22Rv1 (cell line): Measurements from ENCODE around the gene TCEAL4.

ENCODE experiments used
- CTCF ChIP-seq: fragments of 450-650 bp; IDR thresholded peaks from 2 replicates; pipeline ENCODE4 v1.5.1; 2017; ENCODE audit warnings: mild to moderate bottlenecking
- ZFX ChIP-seq: fragments of 450-650 bp; IDR thresholded peaks from 2 replicates; pipeline ENCODE4 v1.6.1; 2017; ENCODE audit warnings: antibody characterized with exemption, borderline replicate concordance

- TF ChIP-seq CTCF (no peak), ZFX (no peak)
Observed at GRCh38 chrX:103584596-103584995, 719 bp upstream of the TCEAL4 start.
